Measurements from ENCODE around the gene SRMS.

DNA sequence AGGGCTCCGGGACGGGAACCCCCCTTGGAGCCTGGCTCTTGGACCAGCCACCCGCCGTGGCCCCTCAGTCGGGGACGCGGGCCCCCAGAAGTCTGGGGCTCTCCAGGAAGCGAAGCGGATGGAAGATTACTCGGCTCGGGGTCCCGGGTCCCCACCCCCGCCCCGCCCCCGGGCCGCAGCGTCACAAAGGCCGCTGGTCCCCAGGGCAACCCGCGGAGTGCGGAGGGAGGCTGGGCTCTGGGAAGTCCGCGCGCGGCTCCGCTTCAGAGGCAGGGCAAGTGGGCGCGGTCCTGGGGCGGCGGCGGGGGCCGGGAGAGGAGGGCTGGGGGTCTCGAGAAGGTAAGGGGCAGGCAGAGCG lies 6.4 kb upstream of the SRMS start, which contains the start of gene FNDC11:
- no peak for TF ChIP-seq EZH2 (IDR thresholded peaks at IDR 0.05; ENCODE audit: low read length, unreplicated experiment)
- no peak for TF ChIP-seq CTCF (conservative IDR thresholded peaks at IDR 0.05; ENCODE audit: low read depth, low read length)

Measured in PC-3 (cell line).